Bronchial epithelial cell (primary cell): ENCODE measurements around the gene GPX4. TPM values are rescaled to one million over a fixed set of nuclear protein-coding genes. Genes with fewer than 3 reads are reported as not detected.

ENCODE experiments used
- DNase-seq: peaks from one replicate; pipeline ENCODE4 v3.0.0-alpha.2; 2010; ENCODE audit warnings: low read depth
- FAIRE-seq: peaks from 2 replicates; lab custom pipeline; 2011; peaks lifted over from hg19 to GRCh38; lab: Jason Lieb, UNC
- H3K27me3 ChIP-seq: 2 replicates; pipeline ENCODE4 v1.5.1; 2011; ENCODE audit warnings: low read length; ENCODE audit not compliant: control insufficient read depth, insufficient read depth
- H3K36me3 ChIP-seq: 2 replicates; pipeline ENCODE4 v1.5.1; 2011; ENCODE audit warnings: low read length; ENCODE audit not compliant: control insufficient read depth, insufficient read depth
- H3K4me3 ChIP-seq: 2 replicates; pipeline ENCODE4 v1.5.1; 2011; ENCODE audit warnings: mild to moderate bottlenecking, low read depth, low read length, control low read depth
- total RNA-seq: library from RNA; depleted of rRNA; stranded (reverse); fragments of >200 nt; gene quantifications from 2 replicates; pipeline ENCODE4 v1.2.1, GENCODE V29; 2014
- TF ChIP-seq, protein P1 (sequence below): IDR thresholded peaks from 2 replicates; pipeline ENCODE4 v1.5.1; 2011; ENCODE audit warnings: mild to moderate bottlenecking, moderate library complexity, low read length, control low read depth, inconsistent platforms; ENCODE audit not compliant: insufficient read depth, severe bottlenecking

The GPX4 gene
- total RNA-seq, 1 donor from 2014 or later, result 291 TPM

DNA sequence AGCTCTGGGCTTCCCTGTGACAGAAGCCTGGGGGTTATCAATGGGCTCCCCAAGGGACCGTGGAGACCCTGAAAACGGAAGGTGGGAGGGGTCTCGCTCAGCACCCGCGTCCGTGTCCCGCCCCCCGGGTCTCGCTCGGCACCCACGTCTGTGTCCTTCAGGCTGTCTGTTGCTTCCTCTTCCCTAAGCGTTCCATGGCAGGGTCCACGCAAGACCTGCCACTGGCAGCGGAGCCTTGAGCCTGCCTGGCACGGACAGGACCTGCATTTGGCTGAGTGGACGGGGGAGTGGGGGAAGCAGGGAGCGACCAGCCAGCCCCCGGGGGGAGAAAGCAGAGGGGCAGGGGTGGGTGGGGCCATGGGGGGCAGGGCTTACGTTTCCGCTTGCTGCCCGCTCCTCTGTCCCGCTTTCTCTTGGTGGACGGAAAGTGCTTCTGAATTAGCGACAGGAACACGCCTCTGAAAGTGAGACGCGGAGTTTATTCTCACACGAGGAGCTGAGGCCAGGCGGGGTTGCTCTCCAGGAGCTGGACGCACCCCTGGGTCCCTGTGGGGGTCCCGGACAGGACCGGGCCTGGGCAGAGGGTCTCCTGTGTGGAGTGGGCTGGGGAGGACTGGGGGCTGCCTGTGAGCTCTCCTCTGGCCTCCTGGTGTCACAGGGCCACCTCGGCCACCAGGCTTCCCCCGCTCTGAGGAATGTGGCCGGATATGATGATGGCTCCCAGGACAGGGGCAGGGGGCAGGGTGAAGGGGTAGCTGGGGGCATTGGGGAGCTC is 12.0 kb downstream of the GPX4 start:
- DNase-seq (no peak), FAIRE-seq (no peak)
- Histone ChIP-seq H3K27me3 (no peaks in the 10 kb centered on the region), H3K36me3 (peaks cover 49% of the 10 kb centered on the region), H3K4me3 (no peak overlapping the region)
- TF ChIP-seq, protein P1, sequence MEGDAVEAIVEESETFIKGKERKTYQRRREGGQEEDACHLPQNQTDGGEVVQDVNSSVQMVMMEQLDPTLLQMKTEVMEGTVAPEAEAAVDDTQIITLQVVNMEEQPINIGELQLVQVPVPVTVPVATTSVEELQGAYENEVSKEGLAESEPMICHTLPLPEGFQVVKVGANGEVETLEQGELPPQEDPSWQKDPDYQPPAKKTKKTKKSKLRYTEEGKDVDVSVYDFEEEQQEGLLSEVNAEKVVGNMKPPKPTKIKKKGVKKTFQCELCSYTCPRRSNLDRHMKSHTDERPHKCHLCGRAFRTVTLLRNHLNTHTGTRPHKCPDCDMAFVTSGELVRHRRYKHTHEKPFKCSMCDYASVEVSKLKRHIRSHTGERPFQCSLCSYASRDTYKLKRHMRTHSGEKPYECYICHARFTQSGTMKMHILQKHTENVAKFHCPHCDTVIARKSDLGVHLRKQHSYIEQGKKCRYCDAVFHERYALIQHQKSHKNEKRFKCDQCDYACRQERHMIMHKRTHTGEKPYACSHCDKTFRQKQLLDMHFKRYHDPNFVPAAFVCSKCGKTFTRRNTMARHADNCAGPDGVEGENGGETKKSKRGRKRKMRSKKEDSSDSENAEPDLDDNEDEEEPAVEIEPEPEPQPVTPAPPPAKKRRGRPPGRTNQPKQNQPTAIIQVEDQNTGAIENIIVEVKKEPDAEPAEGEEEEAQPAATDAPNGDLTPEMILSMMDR, result no peak

DNA sequence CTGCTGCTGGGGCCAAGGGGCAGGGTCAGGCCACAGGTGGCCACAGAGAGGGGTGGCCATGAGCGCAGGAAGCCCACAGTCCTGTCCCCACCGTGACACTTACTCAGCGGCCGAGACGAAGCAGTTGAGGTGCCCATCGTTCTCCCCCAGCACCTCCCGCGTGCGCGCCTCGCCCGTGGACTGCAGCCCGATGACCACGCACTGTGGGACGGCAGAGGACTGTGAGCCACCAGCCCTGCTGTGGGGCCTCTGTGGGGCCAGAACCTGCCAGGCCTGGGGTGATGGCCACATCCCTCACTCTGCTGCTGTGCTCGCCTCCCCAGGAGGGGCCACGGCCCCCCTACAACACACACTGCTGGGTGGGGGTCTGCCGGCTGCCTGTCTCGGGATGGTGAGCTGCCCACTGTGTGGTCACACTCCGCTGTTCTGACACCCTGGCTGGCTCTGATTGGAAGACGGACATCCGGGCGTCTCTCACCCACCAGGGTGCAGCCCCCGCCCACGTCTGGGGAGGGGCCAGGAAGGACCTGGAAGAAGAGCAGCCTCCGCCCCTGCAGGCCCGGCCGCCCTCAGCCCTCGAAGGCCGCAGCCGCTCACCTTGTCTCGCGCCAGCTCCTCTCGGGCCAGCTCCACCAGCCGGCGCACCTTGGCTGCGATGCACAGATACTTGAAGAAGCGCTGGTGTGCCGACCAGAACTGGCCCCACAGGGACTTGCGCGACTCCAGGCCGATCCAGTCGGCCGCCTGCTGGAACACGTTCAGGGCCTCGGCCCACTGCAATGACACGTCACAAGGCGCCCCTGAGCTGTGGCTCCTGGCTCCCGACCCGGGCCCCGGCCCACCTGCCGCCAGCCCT is 13.2 kb downstream of the GPX4 start:
- no peak for FAIRE-seq
- H3K27me3 ChIP-seq, result no peaks in the 10 kb centered on the region
- TF ChIP-seq, protein P1, result no peak
- no peak overlapping the region for H3K4me3 ChIP-seq
- DNase-seq, result no peak
- peaks cover 52% of the 10 kb centered on the region for H3K36me3 ChIP-seq

DNA sequence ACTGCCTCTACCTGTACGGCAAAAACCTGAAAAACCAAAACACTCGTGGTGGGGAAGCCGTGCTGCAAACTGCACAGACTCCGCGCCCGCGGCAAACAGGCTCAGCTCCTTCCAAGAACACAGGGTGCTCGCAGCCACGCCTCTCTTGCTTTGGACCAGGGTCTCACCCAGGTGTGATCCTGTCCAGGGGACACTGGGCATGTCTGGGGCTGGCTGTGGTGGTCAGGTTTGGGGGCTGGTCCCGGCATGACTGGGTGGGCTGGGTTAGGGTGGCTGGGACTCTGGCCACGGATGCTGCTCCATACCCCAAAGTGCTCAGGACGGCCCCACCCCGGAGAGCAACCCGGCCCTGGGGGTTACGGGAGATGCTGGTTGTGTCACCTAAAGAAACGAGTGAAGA is 13.9 kb downstream of the GPX4 start:
- Histone ChIP-seq H3K27me3 (no peaks in the 10 kb centered on the region), H3K4me3 (no peak overlapping the region), H3K36me3 (peaks cover 52% of the 10 kb centered on the region)
- DNase-seq (no peak), FAIRE-seq (no peak)
- TF ChIP-seq, protein P1, result no peak

DNA sequence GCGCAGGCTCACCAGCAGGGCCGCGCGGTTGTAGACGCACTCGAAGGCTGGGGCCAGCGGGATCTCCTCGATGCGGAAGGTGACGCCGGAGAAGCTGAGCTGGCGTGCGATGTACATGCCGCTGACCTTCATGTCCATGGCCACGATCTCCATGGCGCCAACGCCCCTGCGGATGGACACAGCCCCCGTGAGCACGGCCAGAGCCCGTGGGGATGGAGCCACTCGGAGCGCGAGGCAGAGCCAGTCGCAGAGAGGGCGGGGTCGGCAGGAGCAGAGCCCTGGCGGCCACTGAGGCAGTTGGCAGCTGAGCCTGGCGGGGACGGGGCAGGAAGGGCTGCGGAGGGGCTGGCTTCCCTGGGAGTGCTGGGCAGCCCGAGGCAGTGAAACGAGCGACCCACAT is 15.2 kb downstream of the GPX4 start:
- peaks cover 55% of the 10 kb centered on the region for H3K36me3 ChIP-seq
- no peak for FAIRE-seq

GRCh38 chr19:1119475-1120217 is 15.9 kb downstream of the GPX4 start:
- no peak for FAIRE-seq
- no peak overlapping the region for H3K4me3 ChIP-seq
- no peak for DNase-seq
- TF ChIP-seq, protein P1, result no peak
- no peaks in the 10 kb centered on the region for H3K27me3 ChIP-seq
- peaks cover 56% of the 10 kb centered on the region for H3K36me3 ChIP-seq

More for the DNA sequence above, 15.2 kb downstream of the GPX4 start:
- TF ChIP-seq, protein P1, result no peak
- Histone ChIP-seq H3K27me3 (no peaks in the 10 kb centered on the region), H3K4me3 (no peak overlapping the region)
- DNase-seq, result no peak
